GM19025 (cell line): ENCODE results near the gene OR51Q1.

Experiments used
- ATAC-seq: cut with Tn5 transposase; IDR thresholded peaks from one replicate; pipeline ENCODE4 v1.9.1; 2021; ENCODE audit warnings: mild to moderate bottlenecking, low read depth, moderate library complexity; ENCODE audit not compliant: unreplicated experiment

The OR51Q1 gene

GRCh38 chr11:5421811-5422210 lies at the start of gene OR51Q1:
Gene OR51Q1, plus strand, starts transcription at chr11:5422111. Its CDS starts 90 bp downstream, at chr11:5422201.
- no peak for ATAC-seq

DNA sequence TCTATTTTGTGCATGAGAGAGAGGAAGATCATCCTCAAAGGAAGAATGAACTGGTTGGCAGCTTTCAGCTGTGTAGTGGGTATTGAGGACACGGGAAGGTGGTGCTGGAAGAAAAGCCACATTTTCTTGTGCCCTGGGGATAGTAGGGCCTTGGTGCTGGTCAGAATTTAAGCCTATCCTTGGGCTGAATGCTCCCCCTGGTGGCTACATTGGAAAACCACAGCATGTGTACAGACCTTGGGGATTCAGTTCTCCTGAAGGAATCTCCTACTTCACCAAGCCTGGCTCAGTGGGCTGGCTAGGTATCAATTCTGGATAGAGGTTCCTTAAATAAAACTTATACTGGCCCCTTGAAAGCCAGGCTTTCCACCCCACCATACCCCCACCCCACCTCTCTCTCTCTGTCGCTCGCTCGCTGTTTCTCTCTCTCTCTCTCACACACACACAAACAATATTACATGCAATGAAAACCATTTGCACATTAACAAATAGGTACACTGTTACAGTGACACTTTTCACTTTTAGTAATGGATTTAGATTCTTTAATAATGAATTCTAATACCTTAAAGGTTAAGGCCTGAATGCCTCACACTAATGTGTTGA lies 41.1 kb upstream of the OR51Q1 start:
- no peak for ATAC-seq

DNA sequence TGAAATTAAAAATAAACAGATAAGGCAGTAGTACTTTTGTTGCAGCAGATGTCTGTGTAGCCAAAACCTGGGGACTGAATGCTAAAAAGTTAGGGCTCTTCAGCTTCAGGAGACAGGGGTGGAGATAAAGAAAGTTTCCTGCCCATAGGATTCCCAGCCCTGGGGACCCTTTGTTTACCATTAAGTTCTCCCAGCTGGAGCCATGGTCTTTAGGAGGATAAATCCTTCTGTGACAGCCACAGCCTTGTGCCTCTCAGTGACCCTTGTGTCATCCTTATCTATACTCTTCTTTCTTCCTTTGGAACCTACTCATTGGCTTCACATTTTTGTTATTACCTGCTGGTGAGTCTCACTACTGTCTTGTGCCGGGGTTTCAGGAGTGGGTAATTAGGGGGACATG lies 38.3 kb upstream of the OR51Q1 start, which contains the start of gene OR51M1:
TSS of gene OR51M1 (plus strand) at position 237 of the 400 bp plus-strand sequence. CDS start 5,587 bp downstream, outside the sequence.
- ATAC-seq, result no peak

DNA sequence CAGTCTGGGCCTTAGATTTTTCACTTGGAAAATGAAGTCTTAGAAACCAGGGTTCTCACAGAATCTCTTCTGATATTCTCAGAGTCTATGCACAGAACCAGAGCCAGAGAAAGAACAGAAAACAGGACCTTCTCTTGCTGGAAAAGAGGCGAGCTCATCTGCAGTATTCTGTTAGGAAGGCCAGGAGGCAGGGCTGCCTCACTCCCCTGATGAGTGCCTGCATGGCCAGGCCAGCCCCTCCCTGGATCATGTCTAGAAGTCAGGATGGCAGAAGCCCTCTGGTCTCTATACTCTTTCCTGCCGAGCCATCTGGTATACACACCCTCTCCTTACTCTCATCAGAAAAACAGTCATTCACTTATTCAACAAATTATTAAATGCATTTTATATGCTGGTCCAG lies 37.6 kb upstream of the OR51Q1 start:
- no peak for ATAC-seq

- ATAC-seq, result no peak
These were observed 31.7 kb upstream of the OR51Q1 start for GRCh38 chr11:5390210-5390609.

- ATAC-seq, result no peak
These were observed 27.8 kb upstream of the OR51Q1 start for GRCh38 chr11:5394091-5394490.

DNA sequence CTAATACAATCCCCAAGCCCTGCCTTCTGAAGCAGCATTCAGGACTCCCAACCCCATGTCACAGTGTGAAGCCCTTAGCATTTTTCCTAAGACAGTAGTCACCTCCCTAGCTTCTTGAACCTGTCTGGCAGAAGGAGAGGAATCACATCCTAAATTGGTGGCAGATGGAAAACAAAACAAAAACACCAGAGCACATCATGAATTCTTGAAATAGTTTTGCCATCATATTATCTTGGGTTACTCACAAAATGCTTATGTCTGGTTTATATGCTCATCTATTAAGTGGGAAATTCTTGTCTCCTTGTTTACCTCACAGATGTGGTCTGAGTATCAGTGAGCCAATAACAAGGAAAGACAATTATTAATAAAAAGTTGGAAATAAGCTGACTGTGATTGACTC lies 23.0 kb upstream of the OR51Q1 start:
- ATAC-seq, result no peak

DNA sequence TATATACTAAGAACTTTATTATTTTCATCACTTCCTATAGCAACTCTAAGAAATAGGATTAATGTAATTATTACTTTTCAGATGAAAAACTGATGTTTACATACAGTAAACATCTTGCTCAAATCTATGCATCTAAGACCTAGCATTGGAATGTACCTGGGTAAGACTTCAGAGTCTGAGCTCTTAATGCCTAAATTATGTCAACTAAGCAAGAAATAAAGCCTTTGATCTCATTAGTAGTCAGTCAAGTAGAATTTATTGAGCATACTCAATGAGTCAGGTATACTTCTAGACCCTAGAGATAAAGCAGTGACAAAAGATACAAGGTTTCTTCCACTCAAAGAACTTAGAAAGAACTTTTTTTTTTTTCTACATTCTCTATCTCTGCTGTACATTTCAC lies 16.7 kb upstream of the OR51Q1 start:
- ATAC-seq, result no peak

DNA sequence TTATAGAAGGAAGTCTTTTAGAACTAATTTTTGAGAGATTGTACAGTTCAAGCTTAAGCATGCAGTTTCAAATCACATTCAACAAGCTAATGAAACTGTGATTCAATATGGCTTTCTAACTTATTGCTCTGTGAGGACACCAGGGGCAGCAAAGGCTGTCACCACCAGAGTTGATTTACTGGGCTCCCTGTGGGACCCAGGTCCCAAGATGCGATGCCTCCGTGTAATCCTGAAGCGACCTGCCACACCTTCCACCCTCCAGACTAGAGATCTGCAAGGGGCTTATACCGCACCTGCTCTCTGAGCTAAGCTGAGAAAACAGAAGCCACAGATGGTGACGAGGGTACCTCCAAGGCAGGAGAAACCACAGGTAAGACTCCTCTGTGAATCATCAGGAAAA lies 918 bp upstream of the OR51Q1 start:
- ATAC-seq, result no peak

GRCh38 chr11:5423131-5423530 lies 1.2 kb downstream of the OR51Q1 start:
- ATAC-seq, result no peak

DNA sequence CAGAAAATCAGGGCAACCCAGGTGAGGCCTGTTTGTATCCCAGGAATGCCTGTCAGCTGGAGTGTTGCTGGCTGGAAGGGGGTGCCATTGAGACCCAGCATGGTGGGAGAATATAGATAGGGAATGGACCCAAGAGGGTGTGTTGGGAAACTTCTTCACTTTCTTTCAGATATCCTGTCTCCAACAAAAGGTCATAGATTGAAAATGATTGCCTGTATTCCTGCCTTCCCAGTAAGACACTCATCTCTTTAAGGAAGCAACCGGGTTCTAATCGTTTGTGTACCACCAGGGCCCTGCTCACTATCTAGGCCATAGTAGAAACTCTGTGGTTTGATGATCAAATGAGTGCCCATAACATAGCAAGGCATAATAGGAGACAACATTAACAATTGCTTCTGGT lies 19.5 kb downstream of the OR51Q1 start, which contains the start of gene OR51I1:
TSS of gene OR51I1 (minus strand) at position 101 of the 400 bp plus-strand sequence. CDS start at position 101, 0 bp downstream.
- no peak for ATAC-seq

- ATAC-seq, result no peak
These were observed 22.0 kb downstream of the OR51Q1 start for GRCh38 chr11:5443835-5444393.

GRCh38 chr11:5449023-5449422 lies 27.1 kb downstream of the OR51Q1 start, which contains the start of gene OR51I2:
Gene OR51I2, plus strand, starts transcription at chr11:5449323. Its CDS starts 4,166 bp downstream, at chr11:5453489.
- no peak for ATAC-seq

- no peak for ATAC-seq
These were observed 27.5 kb downstream of the OR51Q1 start for GRCh38 chr11:5449432-5449831.

GRCh38 chr11:5460983-5461621 lies 39.2 kb downstream of the OR51Q1 start:
- no peak for ATAC-seq

GRCh38 chr11:5467527-5467926 lies 45.6 kb downstream of the OR51Q1 start:
- no peak for ATAC-seq
